NCI-H2107 (cell line): ENCODE measurements around the gene CRY1.
"Not testable (repeated sequence)": the region's sequence is repeated elsewhere in the genome, so short reads cannot be mapped to it uniquely, and the experiment has no call there.

Source experiments
- DNase-seq: peaks from one replicate; lab custom pipeline; 2025; lab: John Stamatoyannopoulos, UW

CRY1 gene

DNA sequence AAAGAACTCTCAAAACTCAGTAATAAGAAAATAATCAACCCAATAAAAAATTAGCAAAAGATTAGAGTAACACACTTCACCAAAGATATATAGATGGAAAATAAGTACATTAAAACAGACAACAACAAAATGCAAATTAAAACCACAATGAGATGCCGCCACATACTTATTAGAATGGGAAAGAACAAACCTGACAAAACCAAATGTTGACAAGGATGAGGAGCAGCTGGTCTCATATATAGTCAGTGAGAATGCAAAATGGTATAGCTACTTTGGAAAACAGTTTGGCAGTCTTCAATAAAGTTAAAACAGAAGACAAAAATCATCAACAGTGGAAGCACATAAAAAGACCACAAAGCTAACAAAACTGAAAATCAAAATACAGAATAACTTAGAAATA, 29.1 kb downstream of the CRY1 start:
- no peak for DNase-seq

DNA sequence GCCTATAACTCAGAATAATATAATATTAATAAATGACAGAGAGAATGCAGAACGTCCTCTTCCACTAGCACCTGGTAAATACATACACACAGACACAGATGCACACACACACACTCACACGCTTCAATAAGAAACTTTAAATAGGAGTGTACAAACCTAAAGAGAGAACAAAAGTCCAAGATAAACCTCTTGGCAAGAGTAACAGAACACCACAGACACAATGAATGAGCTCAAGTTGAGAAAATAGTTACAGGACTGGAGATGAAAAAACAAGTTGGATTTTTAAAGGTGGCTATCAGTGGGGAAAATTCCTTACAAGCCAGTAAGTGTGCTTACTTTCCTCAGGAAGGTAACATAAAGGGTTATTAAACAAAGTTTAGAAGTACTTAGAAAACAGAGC, 35.2 kb downstream of the CRY1 start:
- DNase-seq: no peak

DNA sequence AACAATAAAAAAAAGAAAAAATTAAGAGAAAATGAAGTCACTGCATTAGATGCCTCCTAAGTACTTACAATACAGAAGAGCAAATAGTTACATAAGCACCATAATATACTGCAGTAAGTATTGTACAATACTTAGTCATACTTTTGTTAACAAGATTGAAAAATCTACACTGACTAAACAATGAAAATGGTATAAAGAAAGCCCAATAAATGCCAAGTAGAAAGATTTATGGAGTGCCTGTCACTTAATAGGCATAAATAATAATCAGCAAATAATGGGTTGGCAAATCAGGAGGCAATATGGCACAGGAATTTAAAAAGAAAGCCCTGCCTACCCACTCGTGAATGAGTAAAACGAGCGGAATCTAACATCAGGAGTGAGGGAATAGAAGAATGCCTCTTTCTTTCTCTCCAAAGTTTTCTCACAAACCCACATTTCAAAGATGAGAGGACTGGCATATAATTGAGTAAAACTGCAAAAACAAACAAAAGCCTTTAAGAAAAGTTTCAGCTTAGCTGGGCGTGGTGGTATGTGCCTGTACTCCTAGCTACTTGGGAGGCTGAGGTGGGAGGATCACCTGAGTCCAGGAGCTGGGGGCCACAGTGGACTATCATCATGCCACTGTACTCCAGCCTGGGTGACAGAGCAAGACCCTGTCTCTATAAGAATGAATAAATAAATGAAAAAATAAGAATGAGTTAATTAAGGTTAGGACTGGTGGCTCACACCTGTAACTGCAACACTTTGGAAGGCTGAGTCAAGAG, 36.1 kb downstream of the CRY1 start:
- no peak for DNase-seq

DNA sequence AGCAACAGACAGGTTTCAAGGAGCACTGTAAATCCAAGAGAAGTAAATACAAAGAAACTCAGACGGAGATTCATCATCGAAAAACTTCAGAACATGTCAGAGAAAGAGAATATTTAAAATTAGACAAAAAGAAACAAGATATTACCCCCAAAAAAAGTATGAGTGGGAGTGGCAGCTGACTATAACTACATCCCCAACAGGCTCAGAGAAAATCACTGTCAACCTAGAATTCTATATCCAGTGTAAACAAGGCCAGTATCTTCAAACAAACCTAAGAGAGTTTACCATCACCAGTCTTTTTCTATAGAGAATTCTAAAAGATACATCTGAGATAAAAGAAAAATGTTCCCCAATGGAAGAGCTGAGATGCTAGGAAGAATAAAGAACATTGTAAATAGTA, 39.6 kb downstream of the CRY1 start:
- DNase-seq: no peak

DNA sequence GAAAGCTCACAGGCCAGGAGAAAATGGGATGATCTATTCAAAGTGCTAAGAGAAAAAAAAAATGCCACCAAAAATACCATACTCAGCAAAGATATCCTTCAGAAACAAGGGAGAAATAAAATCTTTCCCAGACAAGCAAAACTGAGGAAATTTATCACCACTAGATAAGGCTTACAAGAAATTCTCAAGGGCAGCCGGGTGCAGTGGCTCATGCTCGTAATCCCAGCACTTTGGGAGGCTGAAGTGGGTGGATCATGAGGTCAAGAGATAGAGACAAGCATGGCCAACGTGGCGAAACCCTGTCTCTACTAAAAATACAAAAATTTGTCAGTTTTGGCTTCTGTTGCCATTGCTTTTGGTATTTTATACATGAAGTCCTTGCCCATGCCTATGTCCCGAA, 48.2 kb downstream of the CRY1 start:
- DNase-seq: no peak

DNA sequence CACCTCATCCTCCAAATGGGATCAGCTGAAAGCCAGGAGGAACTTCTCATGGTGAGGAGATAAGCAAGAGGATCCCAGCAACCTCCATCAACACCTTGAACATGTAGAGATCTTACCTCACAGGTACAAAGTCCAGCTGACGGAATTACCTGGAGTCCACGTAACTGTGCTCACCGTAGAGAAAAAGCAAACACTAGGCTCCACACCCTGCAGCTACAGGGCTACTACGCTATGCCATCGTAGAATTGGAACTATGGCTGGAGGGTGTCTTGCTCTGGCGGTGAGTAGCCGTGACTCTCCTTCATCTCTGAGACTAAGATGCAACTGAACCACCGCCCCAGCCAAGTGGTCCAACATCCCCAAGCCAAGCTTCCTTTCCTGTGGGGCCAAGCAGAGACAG, 50.5 kb downstream of the CRY1 start:
- DNase-seq: no peak

DNA sequence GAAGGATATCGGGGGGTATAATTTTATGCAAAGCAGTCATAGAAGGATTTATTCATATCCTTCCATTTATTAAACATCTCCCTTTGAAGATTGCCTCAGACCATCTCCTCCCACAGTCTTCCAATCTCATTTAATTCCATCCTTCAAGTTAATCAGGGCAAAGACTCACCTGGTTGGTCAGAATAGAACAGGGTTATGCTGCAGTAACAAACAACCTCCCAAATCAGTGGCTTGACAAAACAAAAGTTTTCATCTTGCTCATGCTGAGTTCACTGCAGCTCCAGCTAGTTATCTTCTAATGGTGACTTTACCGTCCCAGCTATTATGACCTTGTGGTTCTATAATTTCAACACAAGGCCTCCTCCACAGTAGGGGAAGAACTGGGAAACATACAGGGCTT, 57.6 kb downstream of the CRY1 start:
- DNase-seq: no peak

DNA sequence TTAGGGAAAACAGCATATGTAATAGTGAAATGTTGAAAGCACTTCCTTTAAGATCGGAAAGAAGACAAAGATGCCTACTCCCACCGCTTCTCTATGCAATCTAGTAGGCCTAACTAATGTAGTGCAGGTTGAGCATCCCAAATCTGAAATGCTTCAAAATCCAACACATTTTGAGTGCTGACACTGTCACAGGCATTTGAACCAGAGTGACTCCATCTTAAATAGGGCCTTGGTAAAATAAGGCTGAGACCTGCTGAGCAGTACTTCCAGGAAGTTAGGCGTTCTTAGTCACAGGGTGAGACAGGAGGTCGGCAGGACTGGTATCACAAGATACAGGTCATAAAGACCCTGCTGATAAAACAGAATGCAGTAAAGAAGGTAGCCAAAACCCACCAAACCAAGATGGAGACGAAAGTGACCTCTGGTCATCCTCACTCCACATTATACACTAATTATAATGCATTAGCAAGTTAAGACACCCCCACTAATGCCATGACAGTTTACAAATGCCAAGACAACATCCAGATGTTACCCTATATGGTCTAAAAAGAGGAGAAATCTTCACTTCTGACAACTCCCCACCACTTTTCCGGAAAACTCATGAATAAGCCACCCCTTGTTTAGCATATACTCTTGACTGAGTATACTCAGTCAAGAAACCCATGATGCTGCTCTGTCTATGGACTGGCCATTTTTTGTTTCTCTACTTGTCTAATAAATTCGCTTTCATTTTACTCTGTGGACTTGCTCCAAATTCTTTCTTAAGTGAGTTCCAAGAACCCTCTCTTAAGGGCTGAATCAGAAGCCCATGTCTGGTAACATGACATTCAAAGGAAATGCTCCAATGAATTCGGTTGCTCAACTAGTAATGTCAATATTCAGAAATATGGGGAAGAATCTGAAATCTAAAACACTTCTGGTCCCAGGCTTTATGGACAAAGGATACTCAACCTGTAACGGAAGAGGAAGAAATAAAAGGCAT, 59.3 kb downstream of the CRY1 start:
- DNase-seq: no peak

DNA sequence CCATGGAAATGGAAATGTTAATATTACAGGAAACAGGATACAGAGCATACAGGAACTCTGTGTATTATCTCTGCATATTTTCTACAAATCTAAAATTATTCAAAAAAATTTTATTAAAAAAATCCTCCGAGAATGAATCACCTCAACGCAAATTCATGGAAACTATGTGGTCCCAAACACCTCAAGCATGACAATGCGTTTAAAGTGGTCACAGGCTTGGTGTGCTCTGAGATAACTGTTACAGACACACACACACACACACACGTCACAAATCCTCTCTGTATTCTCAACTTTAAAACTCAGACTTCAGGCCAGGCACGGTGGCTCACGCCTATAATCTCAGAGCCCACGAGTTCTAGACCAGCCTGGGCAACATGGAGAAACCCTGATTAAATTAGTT, 61.1 kb downstream of the CRY1 start:
- DNase-seq: no peak

DNA sequence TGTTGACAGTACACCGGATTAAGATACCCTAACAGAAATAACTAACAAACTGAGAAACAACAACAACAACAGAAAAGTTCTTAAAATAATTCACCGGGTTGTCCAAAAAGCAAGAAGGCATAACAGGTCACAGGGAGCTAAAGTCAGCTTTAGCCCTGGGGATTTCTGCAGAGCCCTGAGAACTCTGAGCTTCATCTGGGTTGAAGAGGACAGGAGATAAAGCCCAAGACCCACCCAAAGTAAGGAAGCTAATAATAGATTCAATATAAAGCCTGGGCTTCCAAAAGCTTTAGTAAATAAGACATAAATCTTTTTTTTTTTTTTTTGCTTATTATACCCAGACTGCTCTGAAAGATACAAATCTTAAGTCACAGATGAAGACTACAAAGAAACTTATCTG, 62.3 kb downstream of the CRY1 start:
- no peak for DNase-seq

DNA sequence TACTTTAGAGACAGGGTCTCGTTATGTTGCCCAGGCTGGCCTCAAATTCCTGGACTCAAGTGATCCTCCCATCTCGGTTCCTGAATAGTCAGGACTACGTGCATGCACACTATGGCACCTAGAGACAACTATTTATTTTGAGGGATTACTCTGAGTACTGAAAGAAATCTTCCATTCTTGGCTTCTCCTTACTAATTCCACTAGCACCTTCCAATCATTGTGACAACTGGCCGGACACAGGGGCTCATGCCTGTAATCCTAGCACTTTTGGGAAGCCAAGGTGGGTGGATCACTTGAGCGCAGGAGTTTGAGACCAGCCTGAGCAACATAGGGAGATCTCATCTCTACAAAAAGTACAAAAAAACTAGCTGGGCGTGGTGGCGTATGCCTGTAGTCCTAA, 64.3 kb downstream of the CRY1 start:
- no peak for DNase-seq

DNA sequence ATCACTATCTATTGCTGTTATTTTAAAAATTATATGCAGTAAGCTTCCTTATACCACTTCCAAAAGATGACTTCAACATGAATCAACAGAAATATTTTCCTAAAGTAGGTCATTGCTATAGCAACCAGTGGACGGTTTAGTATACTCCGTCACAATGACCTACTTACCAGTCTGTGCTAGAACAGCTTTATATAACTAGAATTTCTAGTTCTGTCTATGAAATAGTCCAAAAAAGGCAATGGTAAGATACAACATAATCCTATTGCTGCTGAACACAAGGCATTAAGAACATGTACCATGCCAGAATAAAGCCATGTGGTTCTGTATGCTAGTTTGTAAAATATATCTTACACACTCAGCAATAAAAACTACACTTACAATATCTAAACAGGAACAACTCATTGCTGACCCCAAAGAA, 65.7 kb downstream of the CRY1 start:
- no peak for DNase-seq

DNA sequence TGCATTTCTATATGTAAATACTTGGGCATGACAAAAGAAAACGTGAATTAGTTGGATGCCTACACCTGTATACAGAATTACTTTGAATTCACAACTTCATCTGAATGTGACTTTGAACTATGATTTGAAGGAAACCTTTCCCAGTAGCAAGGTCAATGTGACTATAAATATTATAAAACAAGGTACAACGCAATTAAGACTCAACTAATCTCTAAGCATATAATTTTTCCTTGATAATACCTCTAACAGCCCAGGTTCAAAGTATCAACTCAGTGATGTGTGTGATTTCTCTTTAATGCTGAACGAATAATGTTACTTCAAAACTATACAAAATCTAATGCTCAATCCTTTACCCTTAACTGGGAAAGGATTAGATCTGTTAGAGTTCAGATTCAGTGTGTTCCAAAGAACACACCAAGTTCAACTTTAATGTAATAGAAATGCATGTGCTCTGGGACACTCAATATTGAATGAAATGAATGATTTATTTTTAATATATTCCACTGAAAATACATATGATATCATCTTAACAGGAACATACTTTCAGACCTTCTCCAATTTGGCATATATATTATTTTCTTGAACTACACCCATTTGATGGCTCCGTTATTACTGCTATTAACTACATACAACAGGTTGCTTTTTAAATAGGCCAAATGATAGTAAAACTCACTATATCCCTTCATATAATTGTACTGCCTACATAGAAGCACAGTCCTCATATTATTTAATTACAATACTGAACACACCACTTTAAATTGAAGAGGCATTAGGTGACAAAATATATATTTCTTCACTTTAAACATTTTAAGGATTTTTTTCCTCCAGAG, 66.3 kb downstream of the CRY1 start:
- DNase-seq: no peak

DNA sequence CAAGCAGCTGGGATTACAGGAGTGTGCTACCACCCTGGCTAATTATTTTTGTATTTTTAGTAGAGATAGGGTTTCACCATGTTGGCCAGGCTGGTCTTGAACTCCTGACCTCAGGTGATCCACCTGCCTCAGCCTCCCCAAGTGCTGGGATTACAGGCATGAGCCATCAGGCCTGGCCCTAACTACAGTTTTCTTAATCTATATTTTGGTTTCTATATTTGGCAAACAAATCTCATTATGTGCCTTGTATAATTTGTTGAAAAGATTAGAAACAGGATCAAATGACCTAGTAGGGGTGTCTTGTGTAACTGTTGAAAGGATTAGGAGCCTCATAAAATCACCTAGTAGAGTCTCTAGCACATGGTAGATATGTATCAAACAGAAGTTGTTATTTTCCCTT, 67.0 kb downstream of the CRY1 start:
- not testable (repeated sequence) for DNase-seq

DNA sequence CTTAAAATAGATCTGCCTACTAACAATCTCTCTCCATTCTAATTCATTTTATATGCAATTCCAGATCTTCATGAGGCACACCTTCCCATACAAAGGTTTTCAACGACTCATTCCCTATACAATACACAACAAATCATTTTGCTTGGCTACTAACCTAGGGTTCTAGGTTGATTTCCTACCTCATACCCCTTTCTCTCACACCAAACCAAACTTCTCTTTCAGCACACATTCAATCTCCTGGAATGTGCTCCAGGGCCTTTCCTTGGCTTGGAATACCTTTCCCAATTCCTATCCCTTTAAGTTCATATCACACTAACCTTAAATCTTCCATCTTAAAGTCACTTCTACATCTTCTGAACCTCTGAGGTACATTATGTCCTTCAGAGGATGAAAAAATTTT, 67.7 kb downstream of the CRY1 start:
- DNase-seq: no peak

DNA sequence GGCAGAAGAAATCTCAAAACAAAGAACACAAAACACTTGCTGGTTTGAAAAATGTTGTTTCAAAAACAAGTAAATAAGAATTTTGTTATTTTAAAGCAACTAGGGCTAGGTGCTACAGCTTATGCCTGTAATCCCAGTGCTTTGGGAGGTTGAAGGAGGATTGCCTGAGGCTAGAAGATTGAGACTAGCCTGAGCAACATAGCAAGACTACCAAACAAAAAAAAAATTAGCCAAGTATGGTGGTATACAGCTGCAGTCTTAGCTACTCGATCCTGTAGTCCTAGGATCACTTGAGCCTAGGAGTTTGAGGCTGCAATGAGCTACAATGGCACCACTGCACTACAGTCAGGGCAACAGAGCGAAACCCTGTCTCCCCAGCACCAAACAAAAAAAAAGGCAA, 73.8 kb downstream of the CRY1 start:
- DNase-seq: no peak

DNA sequence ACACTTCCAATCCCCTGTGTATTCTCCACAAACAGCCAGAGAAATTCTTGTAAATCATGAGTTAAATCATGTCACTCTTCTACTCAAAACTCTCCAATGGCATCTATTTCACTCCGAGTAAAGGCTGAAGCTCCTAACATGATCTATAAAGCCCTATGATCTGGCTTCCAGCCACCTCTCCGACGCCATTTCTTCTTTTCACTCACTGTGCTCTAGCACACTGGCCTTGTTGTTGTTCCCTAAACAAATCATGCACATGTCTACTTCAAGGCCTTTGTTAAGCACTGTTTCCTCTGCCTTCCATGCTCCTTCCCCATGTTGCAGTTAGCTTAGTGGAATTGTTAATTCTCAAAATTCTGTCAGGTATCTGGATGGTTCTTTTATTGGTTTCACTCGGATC, 76.3 kb downstream of the CRY1 start:
- no peak for DNase-seq

DNA sequence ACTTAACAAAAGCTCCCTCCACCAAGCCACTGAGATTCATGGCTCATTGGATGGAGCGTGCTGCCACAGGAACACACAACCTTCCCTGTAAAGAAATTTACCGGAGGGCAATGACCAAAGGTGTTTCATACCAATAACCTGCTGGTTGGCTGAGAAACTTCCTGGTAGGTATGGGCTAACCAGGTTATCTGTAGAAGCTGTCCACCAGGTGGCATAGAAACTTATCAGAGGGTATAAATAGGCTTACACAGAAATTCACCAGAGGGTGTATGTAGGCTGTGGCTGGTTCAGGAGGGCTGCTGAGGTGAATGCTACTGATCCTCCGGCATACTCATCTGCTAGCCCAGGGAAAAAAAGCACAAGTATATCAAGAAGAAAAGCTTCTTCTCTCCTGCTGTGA, 79.3 kb downstream of the CRY1 start:
- DNase-seq: no peak

DNA sequence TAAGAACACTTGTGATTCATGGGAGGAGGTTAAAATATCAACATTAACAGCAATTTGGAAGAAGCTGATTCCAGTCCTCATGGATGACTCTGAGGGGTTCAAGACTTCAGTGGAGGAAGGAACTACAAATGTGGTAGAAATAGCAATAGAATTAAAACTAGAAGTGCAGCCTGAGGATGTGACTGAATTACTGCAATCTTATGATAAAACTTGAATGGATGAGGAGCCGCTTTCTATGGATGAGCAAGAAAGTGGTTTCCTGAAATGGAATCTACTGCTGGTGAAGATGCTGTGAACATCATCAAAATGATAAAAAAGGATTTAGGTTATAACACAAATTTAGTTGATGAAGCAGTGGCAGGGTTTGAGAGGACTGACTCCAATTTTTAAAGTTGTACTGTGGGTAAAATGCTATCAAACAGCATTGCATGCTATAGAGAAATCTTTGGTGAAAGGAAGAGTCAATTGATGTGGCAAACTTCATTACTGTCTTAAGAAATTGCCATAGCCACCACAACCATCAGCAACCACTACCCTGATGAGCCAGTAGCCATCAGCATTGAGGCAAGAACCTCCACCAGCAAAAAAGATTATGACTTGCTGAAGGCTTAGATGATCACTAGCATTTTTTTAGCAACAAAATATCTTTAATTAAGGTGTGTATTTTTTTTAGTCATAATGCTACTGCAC, 80.5 kb downstream of the CRY1 start:
- DNase-seq: no peak

DNA sequence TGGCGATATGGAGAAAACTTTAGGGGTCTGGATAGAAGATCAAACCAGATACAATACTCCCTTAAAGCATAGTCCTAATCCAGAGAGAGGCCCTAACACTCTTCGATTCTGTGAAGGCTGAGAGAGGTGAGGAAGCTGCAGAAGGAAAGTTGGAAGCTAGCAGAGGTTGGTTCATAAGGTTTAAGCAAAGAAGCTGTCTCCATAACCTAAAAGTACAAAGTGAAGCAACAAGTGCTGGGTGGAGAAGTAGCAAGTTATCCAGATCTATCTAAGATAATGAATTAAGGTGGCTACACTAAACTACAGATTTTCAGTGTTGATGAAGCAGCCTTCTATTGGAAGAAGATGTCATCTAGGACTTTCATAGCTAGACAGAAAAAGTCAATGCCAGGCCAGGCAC, 81.8 kb downstream of the CRY1 start:
- DNase-seq: no peak

DNA sequence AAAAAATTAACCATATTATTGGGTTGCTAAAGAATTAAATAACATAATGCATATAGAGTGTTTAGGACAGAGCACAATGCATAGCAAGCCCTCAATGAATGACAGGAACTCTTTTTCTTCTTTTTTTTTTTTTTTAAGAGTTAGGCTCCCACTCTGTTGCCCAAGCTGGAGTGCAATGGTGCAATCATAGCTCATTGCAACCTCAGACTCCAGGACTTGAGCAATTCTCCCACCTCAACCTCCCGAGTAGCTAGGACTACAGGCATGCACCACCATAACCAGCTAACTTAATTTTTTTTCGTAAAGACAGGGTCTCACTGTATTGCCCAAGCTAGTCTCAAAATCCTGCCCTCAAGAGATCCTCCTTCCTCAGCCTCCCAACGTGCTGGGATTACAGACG, 85.9 kb downstream of the CRY1 start:
- no peak for DNase-seq

DNA sequence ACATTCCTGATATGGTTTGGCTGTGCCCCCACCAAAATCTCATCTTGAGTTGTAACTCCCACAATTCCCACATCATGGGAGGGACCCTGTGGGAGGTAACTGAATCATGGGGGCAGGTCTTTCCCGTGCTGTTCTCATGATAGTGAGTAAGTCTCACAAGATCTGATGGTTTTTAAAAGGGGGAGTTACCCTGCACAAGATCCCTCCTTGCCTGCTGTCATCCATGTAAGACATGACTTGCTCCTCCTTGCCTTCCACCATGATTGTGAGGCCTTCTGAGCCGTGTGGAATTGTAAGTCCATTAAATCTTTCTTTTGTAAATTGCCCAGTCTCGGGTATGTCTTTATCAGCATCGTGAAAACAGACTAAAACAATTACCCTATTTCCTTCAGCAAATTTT, 90.7 kb downstream of the CRY1 start:
- DNase-seq: not testable (repeated sequence)
